Effector memory CD4-positive, alpha-beta T cell (primary cell): ENCODE results near the gene RAD51D.
A peak's percentile ranks its signal among the peaks of the same experiment; 100 is the strongest.
"Not testable (repeated sequence)": the region's sequence is repeated elsewhere in the genome, so short reads cannot be mapped to it uniquely, and the experiment has no call there.

Experiments used
- DNase-seq, 3 donors: peaks; one replicate each; pipeline ENCODE4 v3.0.0-alpha.2; 2020
- H3K27ac ChIP-seq: 2 replicates; pipeline ENCODE4 v1.7.0; 2013; ENCODE audit warnings: mild to moderate bottlenecking, low read length, moderate library complexity; ENCODE audit not compliant: insufficient read depth, poor library complexity, severe bottlenecking
- H3K27me3 ChIP-seq: replicated peaks from 2 replicates; pipeline ENCODE4 v1.7.0; 2013; ENCODE audit warnings: mild to moderate bottlenecking, low read length; ENCODE audit not compliant: insufficient read depth, control insufficient read depth, poor library complexity, severe bottlenecking
- H3K36me3 ChIP-seq: 2 replicates; pipeline ENCODE4 v1.7.0; 2013; ENCODE audit warnings: mild to moderate bottlenecking, low read length, moderate library complexity; ENCODE audit not compliant: control insufficient read depth, insufficient read depth
- H3K4me1 ChIP-seq: 2 replicates; pipeline ENCODE4 v1.7.0; 2013; ENCODE audit warnings: low read length, mild to moderate bottlenecking; ENCODE audit not compliant: control insufficient read depth, insufficient read depth, poor library complexity, severe bottlenecking
- H3K4me3 ChIP-seq: 2 replicates; pipeline ENCODE4 v1.7.0; 2013; ENCODE audit warnings: low read length, low read depth, mild to moderate bottlenecking; ENCODE audit not compliant: insufficient read depth, poor library complexity, severe bottlenecking
- H3K9me3 ChIP-seq: 2 replicates; pipeline ENCODE4 v1.7.0; 2013; ENCODE audit warnings: mild to moderate bottlenecking, low read length, moderate library complexity; ENCODE audit not compliant: control insufficient read depth

RAD51D gene

GRCh38 chr17:35045458-35045979 is 74.1 kb downstream of the RAD51D start:
- H3K36me3 ChIP-seq, H3K27me3 ChIP-seq, H3K9me3 ChIP-seq, H3K4me3 ChIP-seq, DNase-seq: not testable (repeated sequence)
- Histone ChIP-seq H3K27ac (peak overlapping the region; percentile 82), H3K4me1 (peaks cover 67% of the 10 kb centered on the region)

- Histone ChIP-seq H3K4me3 (no peak overlapping the region), H3K9me3 (no peaks in the 10 kb centered on the region), H3K36me3 (peaks cover 7% of the 10 kb centered on the region), H3K27me3 (no peaks in the 10 kb centered on the region), H3K27ac (peak overlapping the region; percentile 82), H3K4me1 (peaks cover 54% of the 10 kb centered on the region)
- no peak for DNase-seq
These were observed 75.5 kb downstream of the RAD51D start for GRCh38 chr17:35044181-35044580.
